Neural cell (in vitro differentiated cells): ENCODE results near the gene LRRC8C. TPM values are rescaled to one million over a fixed set of nuclear protein-coding genes. Genes with fewer than 3 reads are reported as not detected.

Source experiments
- H2AFZ ChIP-seq: fragments of 200-600, 300-800 bp; sonication (generic), shearing (Covaris generic); 2 replicates; pipeline ENCODE4 v1.6.0; 2014; ENCODE audit warnings: low read depth, mild to moderate bottlenecking, antibody characterized with exemption, low read length, moderate library complexity
- H3F3A ChIP-seq: fragments of 200-600 bp; shearing (Covaris generic); 2 replicates; pipeline ENCODE4 v1.6.1; 2016; ENCODE audit warnings: mild to moderate bottlenecking, moderate library complexity, mixed read lengths, antibody characterized with exemption, low read length; ENCODE audit not compliant: insufficient read depth, poor library complexity, severe bottlenecking
- H3K27ac ChIP-seq: fragments of 200-600, 300-800 bp; sonication (generic), shearing (Covaris generic); 2 replicates; pipeline ENCODE4 v1.5.1; 2014; ENCODE audit warnings: mild to moderate bottlenecking, low read length, moderate library complexity
- H3K27me3 ChIP-seq: fragments of 300-800, 200-600 bp; sonication (generic), shearing (Covaris generic); 2 replicates; pipeline ENCODE4 v1.6.0; 2014; ENCODE audit warnings: mild to moderate bottlenecking, low read depth, low read length, moderate library complexity; ENCODE audit not compliant: insufficient read depth
- H3K36me3 ChIP-seq: fragments of 300-800, 200-600 bp; sonication (generic), shearing (Covaris generic); 2 replicates; pipeline ENCODE4 v1.5.1; 2014; ENCODE audit warnings: mild to moderate bottlenecking, antibody characterized with exemption, low read length, moderate library complexity; ENCODE audit not compliant: insufficient read depth
- H3K4me2 ChIP-seq: fragments of 300-800, 200-600 bp; sonication (generic), shearing (Covaris generic); 2 replicates; pipeline ENCODE4 v1.6.0; 2014; ENCODE audit warnings: mild to moderate bottlenecking, low read length
- H3K4me3 ChIP-seq: fragments of 300-800, 200-600 bp; sonication (generic), shearing (Covaris generic); 2 replicates; pipeline ENCODE4 v1.5.1; 2014; ENCODE audit warnings: mild to moderate bottlenecking, low read length, moderate library complexity
- H3K79me2 ChIP-seq: fragments of 200-600 bp; shearing (Covaris generic); replicated peaks from 2 replicates; pipeline ENCODE4 v1.6.0; 2014; ENCODE audit warnings: mild to moderate bottlenecking, low read length, moderate library complexity; ENCODE audit not compliant: insufficient read depth
- H3K9ac ChIP-seq: fragments of 300-800, 200-600 bp; sonication (generic), shearing (Covaris generic); 2 replicates; pipeline ENCODE4 v1.6.1; 2016; ENCODE audit warnings: mild to moderate bottlenecking, low read length, mixed read lengths
- H3K9me2 ChIP-seq: fragments of 200-600 bp; shearing (Covaris generic); 2 replicates; pipeline ENCODE4 v1.6.1; 2016; ENCODE audit warnings: mild to moderate bottlenecking, low read length, mixed read lengths; ENCODE audit not compliant: insufficient read depth
- H3K9me3 ChIP-seq: fragments of 200-600, 300-800 bp; sonication (generic), shearing (Covaris generic); 2 replicates; pipeline ENCODE4 v1.6.1; 2016; ENCODE audit warnings: mild to moderate bottlenecking, mixed run types, low read length, moderate library complexity, mixed read lengths
- H4K20me1 ChIP-seq: fragments of 200-600 bp; shearing (Covaris generic); 2 replicates; pipeline ENCODE4 v1.6.1; 2016; ENCODE audit warnings: mild to moderate bottlenecking, mixed run types; ENCODE audit not compliant: insufficient read depth
- CTCF ChIP-seq: fragments of 450-650 bp; IDR thresholded peaks from 2 replicates; pipeline ENCODE4 v1.5.1; 2014; ENCODE audit warnings: antibody characterized with exemption, mild to moderate bottlenecking, moderate library complexity; ENCODE audit not compliant: poor library complexity, severe bottlenecking
- EP300 ChIP-seq: fragments of 450-650 bp; conservative IDR thresholded peaks from 2 replicates; pipeline ENCODE4 v1.6.1; 2014; ENCODE audit warnings: antibody characterized with exemption, mild to moderate bottlenecking, moderate library complexity; ENCODE audit not compliant: poor library complexity, severe bottlenecking
- EZH2 ChIP-seq: fragments of 200-600, 300-800 bp; shearing (Covaris generic), sonication (generic); IDR thresholded peaks from 2 replicates; pipeline ENCODE4 v1.6.1; 2014; ENCODE audit warnings: antibody characterized with exemption, low read length, borderline replicate concordance, mild to moderate bottlenecking; ENCODE audit not compliant: insufficient read depth, poor library complexity, severe bottlenecking
- MXI1 ChIP-seq: fragments of 450-650 bp; conservative IDR thresholded peaks from 2 replicates; pipeline ENCODE4 v1.6.1; 2014; ENCODE audit warnings: antibody characterized with exemption, mild to moderate bottlenecking; ENCODE audit not compliant: poor library complexity, severe bottlenecking
- POLR2AphosphoS5 ChIP-seq: IDR thresholded peaks from 2 replicates; pipeline ENCODE4 v1.6.1; 2012
- RAD21 ChIP-seq: fragments of 450-650 bp; conservative IDR thresholded peaks from 2 replicates; pipeline ENCODE4 v1.6.1; 2014; ENCODE audit warnings: antibody characterized with exemption, mild to moderate bottlenecking, moderate library complexity
- REST ChIP-seq: IDR thresholded peaks from 2 replicates; pipeline ENCODE4 v1.6.1; 2012; ENCODE audit warnings: borderline replicate concordance
- SMC3 ChIP-seq: fragments of 450-650 bp; conservative IDR thresholded peaks from 2 replicates; pipeline ENCODE4 v1.6.1; 2014; ENCODE audit warnings: antibody characterized with exemption, mild to moderate bottlenecking, moderate library complexity; ENCODE audit not compliant: poor library complexity
- TAF1 ChIP-seq: IDR thresholded peaks from 2 replicates; pipeline ENCODE4 v1.6.1; 2012; ENCODE audit warnings: low read depth
- polyA plus RNA-seq: library from polyadenylated mRNA; depleted of rRNA; stranded (reverse); fragments of >200 nt; gene quantifications from 2 replicates; pipeline ENCODE4 v1.2.3, GENCODE V29; 2014

The LRRC8C gene
- polyA plus RNA-seq, 1 donor from 2014 or later, result 0.78 TPM

- no peaks in the 10 kb centered on the region for H3K36me3 ChIP-seq
- no peak for TF ChIP-seq SMC3
- no peak for TF ChIP-seq EZH2
- TF ChIP-seq REST, result no peak
- no peaks in the 10 kb centered on the region for H3F3A ChIP-seq
- H3K9ac ChIP-seq, result no peak overlapping the region
- H3K9me3 ChIP-seq, result no peaks in the 10 kb centered on the region
- no peak overlapping the region for H3K4me3 ChIP-seq
- H3K9me2 ChIP-seq, result no peaks in the 10 kb centered on the region
- H2AFZ ChIP-seq, result no peak overlapping the region
- no peak overlapping the region for H3K27ac ChIP-seq
- H3K79me2 ChIP-seq, result no peaks in the 10 kb centered on the region
- H4K20me1 ChIP-seq, result no peaks in the 10 kb centered on the region
- no peaks in the 10 kb centered on the region for H3K27me3 ChIP-seq
- no peak overlapping the region for H3K4me2 ChIP-seq
These were observed 62.9 kb downstream of the LRRC8C start for GRCh38 chr1:89695847-89696246.

- Histone ChIP-seq H3K9ac (no peak overlapping the region), H3F3A (no peaks in the 10 kb centered on the region), H3K4me2 (no peak overlapping the region), H3K79me2 (no peaks in the 10 kb centered on the region), H3K27ac (no peak overlapping the region), H2AFZ (no peak overlapping the region), H3K4me3 (no peak overlapping the region), H3K9me3 (no peaks in the 10 kb centered on the region), H3K27me3 (no peaks in the 10 kb centered on the region), H3K36me3 (no peaks in the 10 kb centered on the region), H3K9me2 (no peaks in the 10 kb centered on the region), H4K20me1 (no peaks in the 10 kb centered on the region)
- TF ChIP-seq REST (no peak), RAD21 (no peak), POLR2AphosphoS5 (no peak), EP300 (no peak), TAF1 (no peak)
These were observed 64.5 kb downstream of the LRRC8C start for GRCh38 chr1:89697383-89697782.

GRCh38 chr1:89698020-89698560, 65.2 kb downstream of the LRRC8C start:
- Histone ChIP-seq H2AFZ (no peak overlapping the region), H3K9me2 (no peaks in the 10 kb centered on the region), H3F3A (no peaks in the 10 kb centered on the region), H3K27ac (no peak overlapping the region), H3K4me3 (no peak overlapping the region), H3K9me3 (no peaks in the 10 kb centered on the region), H4K20me1 (no peaks in the 10 kb centered on the region), H3K79me2 (no peaks in the 10 kb centered on the region), H3K4me2 (no peak overlapping the region), H3K9ac (no peak overlapping the region), H3K27me3 (no peaks in the 10 kb centered on the region), H3K36me3 (no peaks in the 10 kb centered on the region)
- TF ChIP-seq SMC3 (no peak), TAF1 (no peak), MXI1 (no peak), CTCF (no peak), EP300 (no peak), POLR2AphosphoS5 (no peak), EZH2 (no peak), REST (no peak), RAD21 (no peak)
